Measurements from ENCODE around the gene MS4A5. TPM values are rescaled to one million over a fixed set of nuclear protein-coding genes. Genes with fewer than 3 reads are reported as not detected.

The MS4A5 gene
- total and polyA plus RNA-seq, 2 experiments from 2014 or later = not detected

DNA sequence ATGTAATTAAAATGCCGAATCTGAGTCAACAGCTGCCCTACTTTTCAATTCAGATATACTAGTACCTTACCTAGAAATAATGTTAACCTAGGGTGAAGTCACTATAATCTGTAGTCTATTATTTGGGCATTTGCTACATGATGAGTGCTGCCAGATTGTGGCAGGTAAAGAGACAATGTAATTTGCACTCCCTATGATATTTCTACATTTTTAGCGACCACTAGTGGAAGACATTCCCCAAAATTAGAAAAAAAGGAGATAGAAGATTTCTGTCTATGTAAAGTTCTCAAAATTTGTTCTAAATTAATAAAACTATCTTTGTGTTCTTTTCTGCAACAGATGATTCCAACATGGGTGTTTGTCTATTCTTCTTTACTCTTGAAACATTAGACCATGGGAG, 40.4 kb downstream of the MS4A5 start:
- no peak overlapping the region for H3K4me3 ChIP-seq
- TF ChIP-seq, protein P1, sequence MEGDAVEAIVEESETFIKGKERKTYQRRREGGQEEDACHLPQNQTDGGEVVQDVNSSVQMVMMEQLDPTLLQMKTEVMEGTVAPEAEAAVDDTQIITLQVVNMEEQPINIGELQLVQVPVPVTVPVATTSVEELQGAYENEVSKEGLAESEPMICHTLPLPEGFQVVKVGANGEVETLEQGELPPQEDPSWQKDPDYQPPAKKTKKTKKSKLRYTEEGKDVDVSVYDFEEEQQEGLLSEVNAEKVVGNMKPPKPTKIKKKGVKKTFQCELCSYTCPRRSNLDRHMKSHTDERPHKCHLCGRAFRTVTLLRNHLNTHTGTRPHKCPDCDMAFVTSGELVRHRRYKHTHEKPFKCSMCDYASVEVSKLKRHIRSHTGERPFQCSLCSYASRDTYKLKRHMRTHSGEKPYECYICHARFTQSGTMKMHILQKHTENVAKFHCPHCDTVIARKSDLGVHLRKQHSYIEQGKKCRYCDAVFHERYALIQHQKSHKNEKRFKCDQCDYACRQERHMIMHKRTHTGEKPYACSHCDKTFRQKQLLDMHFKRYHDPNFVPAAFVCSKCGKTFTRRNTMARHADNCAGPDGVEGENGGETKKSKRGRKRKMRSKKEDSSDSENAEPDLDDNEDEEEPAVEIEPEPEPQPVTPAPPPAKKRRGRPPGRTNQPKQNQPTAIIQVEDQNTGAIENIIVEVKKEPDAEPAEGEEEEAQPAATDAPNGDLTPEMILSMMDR (IDR thresholded peaks at IDR 0.05; ENCODE audit: low read depth, low read length) = no peak
- DNase-seq (ENCODE audit: low read depth in 1 of 2, low spot score in 1 of 2) = no peak
- no peaks in the 10 kb centered on the region for H3K36me3 ChIP-seq
- H3K9me3 ChIP-seq (ENCODE audit: low read depth) = no peaks in the 10 kb centered on the region
- no peaks in the 10 kb centered on the region for H3K4me1 ChIP-seq (ENCODE audit: low read depth)
- no peak overlapping the region for H3K27ac ChIP-seq
- H3K27me3 ChIP-seq = no peaks in the 10 kb centered on the region

DNA sequence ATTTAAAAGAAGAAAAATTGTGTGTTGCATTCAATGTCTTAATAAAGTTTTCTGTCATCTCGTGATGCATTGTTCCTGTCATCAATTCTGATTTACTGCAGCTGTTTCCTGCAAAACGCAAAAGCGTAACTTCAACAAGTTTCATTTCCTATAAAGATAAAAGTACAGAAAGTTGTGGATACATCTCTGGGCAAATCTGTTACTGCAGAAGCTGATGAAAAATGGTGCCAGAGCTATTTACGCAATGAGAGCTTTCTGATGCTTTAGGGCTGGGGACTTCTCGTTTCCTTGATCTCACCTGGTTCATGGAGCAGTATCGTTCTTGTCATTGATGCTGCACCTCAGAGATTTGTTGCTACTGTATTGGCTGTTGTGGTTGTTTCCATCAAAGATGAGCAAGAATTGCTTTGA, 47.7 kb downstream of the MS4A5 start:
- TF ChIP-seq, protein P1 (IDR thresholded peaks at IDR 0.05; ENCODE audit: low read depth, low read length) = no peak
- H3K9me3 ChIP-seq (ENCODE audit: low read depth) = no peaks in the 10 kb centered on the region
- no peak for DNase-seq (ENCODE audit: low read depth in 1 of 2, low spot score in 1 of 2)
- H3K4me1 ChIP-seq (ENCODE audit: low read depth) = no peaks in the 10 kb centered on the region
- H3K27me3 ChIP-seq = no peaks in the 10 kb centered on the region
- no peaks in the 10 kb centered on the region for H3K36me3 ChIP-seq
- H3K4me3 ChIP-seq = no peak overlapping the region
- no peak overlapping the region for H3K27ac ChIP-seq

DNA sequence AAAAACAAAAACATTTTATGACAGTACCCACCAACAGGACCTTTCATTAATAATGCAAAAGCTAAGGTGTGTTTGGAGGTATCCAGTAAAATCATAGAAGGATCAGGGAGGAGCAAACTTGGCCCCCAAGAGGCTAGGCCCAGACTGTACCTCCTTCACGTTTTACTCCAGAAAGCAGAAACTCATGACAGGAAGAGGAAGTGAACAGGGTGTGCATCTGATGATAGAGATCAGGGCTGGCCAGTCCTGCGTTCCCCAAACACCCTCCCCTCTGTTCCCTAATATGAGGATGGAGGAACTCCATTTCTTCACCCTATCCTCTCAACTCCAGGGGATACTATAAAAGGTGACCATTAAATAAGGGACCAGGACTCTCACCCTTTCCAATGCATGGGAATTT, 53.0 kb downstream of the MS4A5 start:
- no peak for DNase-seq (ENCODE audit: low read depth in 1 of 2, low spot score in 1 of 2)
- Histone ChIP-seq H3K4me1 (ENCODE audit: low read depth) (no peaks in the 10 kb centered on the region), H3K9me3 (ENCODE audit: low read depth) (no peaks in the 10 kb centered on the region), H3K4me3 (no peak overlapping the region), H3K27me3 (no peaks in the 10 kb centered on the region), H3K36me3 (no peaks in the 10 kb centered on the region), H3K27ac (no peak overlapping the region)
- TF ChIP-seq, protein P1 (IDR thresholded peaks at IDR 0.05; ENCODE audit: low read depth, low read length) = no peak

DNA sequence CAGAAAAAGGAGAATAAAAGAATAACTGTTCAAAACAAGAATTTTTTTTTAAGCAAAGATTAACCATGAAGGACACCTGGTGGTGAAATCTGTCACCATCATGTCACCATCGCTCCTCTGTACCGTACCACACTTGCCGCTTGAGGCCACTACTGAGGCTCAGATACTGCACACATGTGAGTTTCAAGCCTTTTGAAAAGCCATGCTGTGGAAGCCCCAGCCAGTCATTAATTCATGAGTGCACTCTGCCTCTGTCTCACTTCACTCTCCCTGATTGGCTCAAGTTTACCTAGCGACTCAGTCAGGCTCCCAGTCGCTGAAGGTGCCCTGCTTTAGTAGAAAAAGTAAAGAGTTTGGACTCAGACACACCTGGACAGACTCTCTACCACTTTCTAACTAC, 56.6 kb downstream of the MS4A5 start:
- TF ChIP-seq, protein P1 (IDR thresholded peaks at IDR 0.05; ENCODE audit: low read depth, low read length) = no peak
- DNase-seq (ENCODE audit: low read depth in 1 of 2, low spot score in 1 of 2) = peak in 1 of 2 donors; percentile 7
- no peak overlapping the region for H3K4me3 ChIP-seq

DNA sequence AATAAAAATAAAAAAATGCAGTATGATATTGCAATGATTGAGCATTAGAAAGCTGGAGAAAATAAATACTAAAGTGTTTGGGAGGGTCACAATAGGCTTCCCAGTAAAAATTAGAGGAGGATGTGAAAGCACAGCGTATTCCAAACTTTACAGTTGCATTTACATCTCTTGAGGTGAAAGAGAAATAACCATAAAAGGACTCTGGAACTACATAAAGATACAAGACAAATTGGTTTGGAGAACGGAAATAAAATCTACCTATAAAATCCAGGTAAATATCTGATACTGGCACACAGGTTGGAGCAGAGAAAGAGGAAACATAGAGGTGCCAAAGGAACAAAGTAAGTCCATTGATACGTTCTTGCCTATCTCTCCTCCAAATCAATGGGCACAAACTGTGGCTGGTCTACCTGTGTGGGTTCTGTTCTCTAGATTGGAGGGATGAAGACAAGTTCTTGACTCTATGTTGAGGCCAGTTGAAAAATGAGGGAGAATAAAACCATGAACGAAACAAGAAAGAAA, 63.2 kb downstream of the MS4A5 start, which contains the start of gene MS4A12:
TSS of gene MS4A12 (plus strand) at position 291 of the 522 bp plus-strand sequence. CDS start 4,541 bp downstream, outside the sequence.
- no peak within 1 kb of the TSS for H3K4me3 ChIP-seq
- no peaks in the 10 kb centered on the region for H3K4me1 ChIP-seq (ENCODE audit: low read depth)
- H3K36me3 ChIP-seq = no peaks in the 10 kb centered on the region
- DNase-seq (ENCODE audit: low read depth in 1 of 2, low spot score in 1 of 2) = no peak
- no peaks in the 10 kb centered on the region for H3K27me3 ChIP-seq
- TF ChIP-seq, protein P1 (IDR thresholded peaks at IDR 0.05; ENCODE audit: low read depth, low read length) = no peak
- no peak within 1 kb of the TSS for H3K27ac ChIP-seq
- no peaks in the 10 kb centered on the region for H3K9me3 ChIP-seq (ENCODE audit: low read depth)

More for the DNA sequence above, 56.6 kb downstream of the MS4A5 start:
- no peaks in the 10 kb centered on the region for H3K9me3 ChIP-seq (ENCODE audit: low read depth)
- H3K27me3 ChIP-seq = no peaks in the 10 kb centered on the region
- H3K27ac ChIP-seq = no peak overlapping the region
- H3K36me3 ChIP-seq = no peaks in the 10 kb centered on the region
- H3K4me1 ChIP-seq (ENCODE audit: low read depth) = no peaks in the 10 kb centered on the region

Data from cardiac muscle cell (in vitro differentiated cells and primary cell).